ENCODE measurements around the gene KIAA0586.
"Not testable (repeated sequence)": the region's sequence is repeated elsewhere in the genome, so short reads cannot be mapped to it uniquely, and the experiment has no call there.

KIAA0586 gene

GRCh38 chr14:58574623-58575022 lies 147.1 kb downstream of the KIAA0586 start:
- no peak for DNase-seq
- intact Hi-C loops (cut with DNase I), result no loop called here

- intact Hi-C loops (cut with DNase I), result no loop called here
- DNase-seq, result no peak
These were observed 148.4 kb downstream of the KIAA0586 start for GRCh38 chr14:58575956-58576355.

GRCh38 chr14:58580035-58580434 lies 152.5 kb downstream of the KIAA0586 start:
- DNase-seq; intact Hi-C loops (cut with DNase I): not testable (repeated sequence)

GRCh38 chr14:58581389-58581788 lies 153.9 kb downstream of the KIAA0586 start:
- intact Hi-C loops (cut with DNase I); DNase-seq: not testable (repeated sequence)

- intact Hi-C loops (cut with DNase I), result no loop called here
- no peak for DNase-seq
These were observed 156.9 kb downstream of the KIAA0586 start for GRCh38 chr14:58584383-58584782.

- DNase-seq, result no peak
- intact Hi-C loops (cut with DNase I), result no loop called here
These were observed 159.8 kb downstream of the KIAA0586 start for GRCh38 chr14:58587271-58587670.

GRCh38 chr14:58588321-58588720 lies 160.8 kb downstream of the KIAA0586 start:
- DNase-seq; intact Hi-C loops (cut with DNase I): not testable (repeated sequence)

- DNase-seq, result no peak
- intact Hi-C loops (cut with DNase I), result no loop called here
These were observed 166.5 kb downstream of the KIAA0586 start for GRCh38 chr14:58593977-58594376.

GRCh38 chr14:58597041-58597440 lies 169.5 kb downstream of the KIAA0586 start:
- no peak for DNase-seq
- intact Hi-C loops (cut with DNase I), result no loop called here

- intact Hi-C loops (cut with DNase I), result no loop called here
- peak in 19 of 42 donors; percentile 12 to 72 (median 38) for DNase-seq
These were observed 170.7 kb downstream of the KIAA0586 start for GRCh38 chr14:58598028-58598803.

- DNase-seq, result no peak
- intact Hi-C loops (cut with DNase I), result no loop called here
These were observed 171.4 kb downstream of the KIAA0586 start for GRCh38 chr14:58598804-58599525.

GRCh38 chr14:58599707-58600106 lies 172.2 kb downstream of the KIAA0586 start:
- no peak for DNase-seq

More at GRCh38 chr14:58599707-58600106, 172.2 kb downstream of the KIAA0586 start:
- intact Hi-C loops (cut with DNase I), result no loop called here

Measured in head of caudate nucleus (tissue), 42 donors.